SJCRH30 (cell line): ENCODE results near the gene HAO2. TPM values are rescaled to one million over a fixed set of nuclear protein-coding genes. Genes with fewer than 3 reads are reported as not detected.
"Not testable (repeated sequence)": the region's sequence is repeated elsewhere in the genome, so short reads cannot be mapped to it uniquely, and the experiment has no call there.

Experiments
- DNase-seq, 2 experiments: peaks; one replicate each; pipeline ENCODE4 v3.0.0-alpha.2; 2015 to 2020
- H3K27ac ChIP-seq: fragments of 250-450 bp; sonication (Bioruptor Pico); 2 replicates; pipeline ENCODE4 v1.5.1; 2020; ENCODE audit warnings: mild to moderate bottlenecking, moderate library complexity
- H3K27me3 ChIP-seq: fragments of 250-450 bp; sonication (Bioruptor Pico); 2 replicates; pipeline ENCODE4 v1.5.1; 2020; ENCODE audit warnings: mild to moderate bottlenecking, moderate library complexity
- H3K36me3 ChIP-seq: fragments of 250-450 bp; sonication (Bioruptor Pico); 2 replicates; pipeline ENCODE4 v1.5.1; 2020; ENCODE audit warnings: mild to moderate bottlenecking, moderate library complexity
- H3K4me1 ChIP-seq: fragments of 250-450 bp; sonication (Bioruptor Pico); 2 replicates; pipeline ENCODE4 v1.5.1; 2020; ENCODE audit warnings: mild to moderate bottlenecking, moderate library complexity
- H3K4me3 ChIP-seq: fragments of 250-450 bp; sonication (Bioruptor Pico); 2 replicates; pipeline ENCODE4 v1.5.1; 2020; ENCODE audit warnings: mild to moderate bottlenecking, moderate library complexity
- H3K9me3 ChIP-seq: fragments of 250-450 bp; sonication (Bioruptor Pico); replicated peaks from 2 replicates; pipeline ENCODE4 v1.5.1; 2020; ENCODE audit warnings: mild to moderate bottlenecking, moderate library complexity
- total RNA-seq: library from RNA; depleted of rRNA; stranded (reverse); fragments of >200 nt; shearing (Covaris generic); gene quantifications from 2 replicates; pipeline ENCODE4 v1.2.3, GENCODE V29; 2014

The HAO2 gene
- total RNA-seq, 1 experiment from 2014 or later, result not detected

DNA sequence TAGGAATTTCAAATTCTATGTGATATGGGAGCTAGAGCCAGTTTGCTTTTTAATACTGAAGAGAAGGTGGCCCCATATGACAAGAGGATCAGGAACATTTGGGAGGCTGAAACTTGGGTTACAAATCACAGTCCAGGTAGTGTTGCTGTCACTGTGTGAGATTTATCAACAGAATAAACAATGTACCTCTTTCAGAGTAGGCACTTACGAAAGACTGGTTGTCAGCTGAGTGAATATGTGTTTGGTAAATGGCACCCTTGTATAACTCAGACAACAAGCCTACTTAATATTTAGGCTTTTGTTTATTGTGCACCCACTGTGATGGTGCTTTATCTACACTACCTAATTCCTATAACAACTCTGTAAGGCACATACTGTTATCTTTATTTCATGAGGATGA is 7.4 kb upstream of the HAO2 start:
- H3K36me3 ChIP-seq, result no peaks in the 10 kb centered on the region
- H3K27ac ChIP-seq, result no peak overlapping the region
- no peaks in the 10 kb centered on the region; the same call in 1 of the 2 replicates for H3K9me3 ChIP-seq
- no peaks in the 10 kb centered on the region for H3K27me3 ChIP-seq
- H3K4me3 ChIP-seq, result no peak overlapping the region
- H3K4me1 ChIP-seq, result no peaks in the 10 kb centered on the region
- no peak for DNase-seq

DNA sequence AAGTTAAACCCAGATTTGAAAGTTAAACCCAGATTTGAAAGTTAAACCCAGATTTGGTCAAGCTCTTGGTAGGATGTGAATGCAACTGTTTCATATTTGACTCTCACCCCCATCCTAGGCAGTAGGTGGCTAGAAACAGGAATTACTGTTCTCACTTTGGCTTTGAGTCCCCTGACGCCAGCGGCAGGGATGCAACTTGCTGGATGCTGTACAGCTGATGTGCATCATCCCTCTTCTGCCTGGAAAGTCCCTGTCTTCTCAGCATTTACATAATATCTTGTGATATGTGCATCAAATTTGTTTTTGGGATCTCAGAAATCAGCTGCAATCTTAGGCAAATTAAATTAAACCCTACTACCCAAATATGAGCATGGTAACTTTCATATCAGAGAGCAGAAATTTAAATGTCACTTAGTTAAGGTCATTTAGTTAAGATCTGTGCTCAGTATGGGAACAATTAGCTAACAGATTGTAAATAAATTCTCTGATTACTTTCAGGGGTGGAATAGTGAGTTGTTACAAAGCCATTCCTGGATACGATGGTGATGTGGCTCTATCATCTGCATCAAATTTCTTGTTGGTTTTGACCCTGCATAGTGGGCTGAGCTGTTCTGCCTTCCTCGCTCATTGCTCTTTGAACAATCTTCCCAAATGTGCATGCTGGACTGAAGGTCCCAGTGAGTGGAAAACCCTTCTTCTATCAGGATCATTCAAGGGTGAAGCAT is 6.8 kb upstream of the HAO2 start:
- Histone ChIP-seq H3K9me3 (no peaks in the 10 kb centered on the region), H3K4me1 (no peaks in the 10 kb centered on the region), H3K27ac (no peak overlapping the region), H3K36me3 (no peaks in the 10 kb centered on the region), H3K27me3 (no peaks in the 10 kb centered on the region), H3K4me3 (no peak overlapping the region)
- DNase-seq, result no peak

DNA sequence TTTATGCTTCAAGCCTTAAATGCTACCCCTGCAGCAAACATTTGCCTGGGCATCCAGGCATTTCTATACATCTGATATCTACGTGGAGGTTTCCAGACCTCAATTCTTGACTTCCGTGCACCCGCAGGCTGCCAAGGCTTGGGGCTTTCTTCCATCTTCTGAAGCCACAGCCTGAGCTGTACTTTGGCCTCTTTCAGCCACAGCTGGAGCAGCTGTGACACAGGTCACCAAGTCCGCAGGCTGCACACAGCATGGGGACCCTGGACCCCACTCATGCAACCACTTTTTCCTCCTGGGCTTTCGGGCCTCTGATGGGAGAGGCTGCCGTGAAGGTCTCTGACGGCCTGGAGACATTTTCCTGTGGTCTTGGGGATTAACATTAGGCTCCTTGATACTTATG is 5.4 kb upstream of the HAO2 start:
- no peaks in the 10 kb centered on the region for H3K4me1 ChIP-seq
- H3K9me3 ChIP-seq, result no peaks in the 10 kb centered on the region
- H3K36me3 ChIP-seq, result no peaks in the 10 kb centered on the region
- no peak for DNase-seq
- H3K4me3 ChIP-seq, result no peak overlapping the region
- H3K27me3 ChIP-seq, result no peaks in the 10 kb centered on the region
- H3K27ac ChIP-seq, result no peak overlapping the region

GRCh38 chr1:119364640-119365039 is 3.9 kb upstream of the HAO2 start:
- no peaks in the 10 kb centered on the region for H3K36me3 ChIP-seq
- no peaks in the 10 kb centered on the region for H3K27me3 ChIP-seq
- H3K4me3 ChIP-seq, result no peak overlapping the region
- no peaks in the 10 kb centered on the region for H3K9me3 ChIP-seq
- DNase-seq, result no peak
- no peaks in the 10 kb centered on the region for H3K4me1 ChIP-seq
- no peak overlapping the region for H3K27ac ChIP-seq

DNA sequence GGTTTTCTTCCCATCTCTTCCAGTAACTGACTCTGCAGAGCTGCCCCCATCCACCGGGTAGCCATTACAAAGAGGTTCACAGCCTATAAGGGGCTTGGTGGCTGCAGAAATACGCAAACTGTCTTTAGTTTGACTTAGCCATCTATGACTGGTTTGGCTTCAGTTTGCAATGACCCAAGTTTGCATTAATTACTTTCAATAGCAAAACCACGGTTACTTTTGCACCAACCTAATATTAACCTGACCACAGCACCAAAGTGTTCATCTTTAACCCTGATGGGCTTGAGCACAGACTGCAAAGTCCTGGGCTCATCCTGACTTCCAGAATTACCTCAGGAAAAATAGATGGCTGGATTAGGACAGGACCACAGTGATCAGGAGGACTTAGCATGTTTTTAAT is 2.2 kb upstream of the HAO2 start:
- no peaks in the 10 kb centered on the region for H3K9me3 ChIP-seq
- no peak overlapping the region for H3K27ac ChIP-seq
- no peaks in the 10 kb centered on the region for H3K27me3 ChIP-seq
- no peaks in the 10 kb centered on the region for H3K36me3 ChIP-seq
- H3K4me1 ChIP-seq, result peaks cover 1% of the 10 kb centered on the region; the same call in 1 of the 2 replicates
- DNase-seq, result no peak
- H3K4me3 ChIP-seq, result no peak overlapping the region

- Histone ChIP-seq H3K27ac (no peak overlapping the region), H3K9me3 (no peaks in the 10 kb centered on the region)
- DNase-seq, result peak; percentile 29 to 78
Measured at GRCh38 chr1:119367432-119368124, 1.0 kb upstream of the HAO2 start.

DNA sequence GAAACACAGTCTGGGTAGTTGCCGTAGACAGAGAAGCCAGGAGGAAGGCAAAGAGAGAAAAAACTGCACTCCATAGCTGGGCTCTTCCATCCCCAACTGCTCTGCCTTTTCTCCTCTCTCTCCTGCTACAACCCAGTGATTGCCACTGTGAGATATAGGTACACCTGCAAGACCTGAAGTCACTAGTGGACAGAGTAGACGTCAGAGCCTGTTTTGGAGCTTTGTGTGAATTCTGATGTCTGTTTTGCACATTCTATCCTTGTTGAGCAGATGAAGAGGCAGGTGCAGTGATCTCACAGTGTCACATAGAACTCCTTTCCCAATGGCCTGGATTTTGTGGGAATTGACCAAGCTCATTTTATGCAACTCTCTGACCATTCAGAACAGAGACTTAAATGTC is 2.2 kb downstream of the HAO2 start:
- H3K4me3 ChIP-seq, result no peak overlapping the region
- no peak for DNase-seq
- H3K27me3 ChIP-seq, result no peaks in the 10 kb centered on the region
- peaks cover 32% of the 10 kb centered on the region for H3K4me1 ChIP-seq
- H3K9me3 ChIP-seq, result no peaks in the 10 kb centered on the region
- H3K36me3 ChIP-seq, result no peaks in the 10 kb centered on the region
- H3K27ac ChIP-seq, result no peak overlapping the region

More at GRCh38 chr1:119367432-119368124, 1.0 kb upstream of the HAO2 start:
- Histone ChIP-seq H3K36me3 (no peaks in the 10 kb centered on the region), H3K4me1 (peaks cover 11% of the 10 kb centered on the region), H3K4me3 (no peak overlapping the region), H3K27me3 (no peaks in the 10 kb centered on the region)

DNA sequence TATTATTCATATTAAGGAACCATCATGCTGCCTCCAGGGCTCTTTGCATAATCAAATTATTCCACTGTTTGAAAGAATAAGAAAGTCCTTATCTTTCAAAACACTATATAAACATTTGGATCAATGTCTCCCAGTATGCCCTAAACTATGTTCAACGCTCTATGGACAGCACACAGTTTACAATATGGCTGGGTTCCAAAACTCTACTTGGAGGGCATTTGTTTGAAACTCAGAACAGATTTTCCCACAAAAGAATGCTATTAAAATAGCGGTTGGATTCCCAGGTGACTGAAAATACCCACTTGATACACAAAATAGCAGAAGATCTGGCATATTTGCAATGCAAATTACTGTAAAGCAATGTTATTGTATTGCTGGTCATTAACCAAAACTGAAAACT is 3.2 kb downstream of the HAO2 start:
- no peaks in the 10 kb centered on the region for H3K9me3 ChIP-seq
- peaks cover 32% of the 10 kb centered on the region for H3K4me1 ChIP-seq
- peak overlapping the region; percentile 62 for H3K27ac ChIP-seq
- no peaks in the 10 kb centered on the region for H3K27me3 ChIP-seq
- no peak overlapping the region for H3K4me3 ChIP-seq
- H3K36me3 ChIP-seq, result no peaks in the 10 kb centered on the region
- DNase-seq, result peak; percentile 34 to 66

DNA sequence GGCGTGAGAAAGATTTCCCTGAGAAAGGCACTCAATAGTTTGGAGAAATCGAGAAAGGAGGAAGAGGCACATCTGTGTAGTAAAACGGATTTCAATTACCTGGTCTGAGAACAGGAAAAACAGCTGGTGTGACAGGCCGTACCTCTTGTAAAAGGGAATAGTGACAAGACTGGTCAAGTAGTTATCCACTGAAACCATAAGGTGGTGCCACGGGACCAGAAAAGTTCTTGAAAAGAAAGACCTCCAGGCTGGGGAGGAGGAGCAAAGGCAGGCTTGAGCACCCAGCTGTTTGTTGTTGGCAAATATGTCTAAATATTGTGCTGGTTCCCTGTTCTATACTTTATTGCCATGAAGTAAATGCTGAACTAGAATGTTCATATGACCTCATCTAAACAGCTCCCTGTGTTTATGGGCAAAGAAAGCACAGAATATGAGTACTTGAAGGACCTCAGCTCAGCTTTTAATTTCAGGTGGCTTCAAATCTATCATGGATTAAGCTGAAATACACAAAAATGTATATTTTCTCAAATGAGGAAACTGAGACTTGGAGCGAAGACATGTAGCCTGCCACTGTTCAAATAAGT is 4.0 kb downstream of the HAO2 start:
- Histone ChIP-seq H3K4me3 (0 out of 2 replicates have a peak overlapping the region, but pooled peaks have one; percentile 2), H3K27me3 (no peaks in the 10 kb centered on the region), H3K9me3 (no peaks in the 10 kb centered on the region), H3K27ac (peak overlapping the region; percentile 62), H3K36me3 (no peaks in the 10 kb centered on the region), H3K4me1 (peaks cover 32% of the 10 kb centered on the region)
- peak; percentile 82 to 88 for DNase-seq

DNA sequence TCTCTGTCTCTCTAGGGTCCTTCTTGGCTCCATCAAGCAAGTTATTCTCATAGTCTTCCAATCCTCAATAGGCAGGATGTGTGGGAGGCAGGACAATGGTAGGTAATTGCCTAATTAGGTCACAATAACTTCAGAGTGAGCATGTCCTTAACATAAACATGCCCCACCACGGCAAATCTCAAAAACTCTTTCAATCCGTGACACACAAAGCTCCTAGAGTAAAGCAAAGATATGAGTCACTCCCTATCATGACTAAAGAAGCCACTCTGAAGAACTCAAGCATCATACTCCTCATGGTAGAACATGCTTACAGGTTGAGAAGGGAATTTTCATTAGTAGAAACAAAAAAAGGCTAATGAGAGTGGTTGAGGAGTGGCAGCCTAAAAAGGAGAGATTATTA is 4.9 kb downstream of the HAO2 start:
- peak; percentile 22 to 49 for DNase-seq
- Histone ChIP-seq H3K4me1 (peaks cover 32% of the 10 kb centered on the region), H3K27ac (peak overlapping the region; percentile 62; the same call in 1 of the 2 replicates), H3K27me3 (no peaks in the 10 kb centered on the region), H3K4me3 (no peak overlapping the region), H3K36me3 (no peaks in the 10 kb centered on the region), H3K9me3 (no peaks in the 10 kb centered on the region)

DNA sequence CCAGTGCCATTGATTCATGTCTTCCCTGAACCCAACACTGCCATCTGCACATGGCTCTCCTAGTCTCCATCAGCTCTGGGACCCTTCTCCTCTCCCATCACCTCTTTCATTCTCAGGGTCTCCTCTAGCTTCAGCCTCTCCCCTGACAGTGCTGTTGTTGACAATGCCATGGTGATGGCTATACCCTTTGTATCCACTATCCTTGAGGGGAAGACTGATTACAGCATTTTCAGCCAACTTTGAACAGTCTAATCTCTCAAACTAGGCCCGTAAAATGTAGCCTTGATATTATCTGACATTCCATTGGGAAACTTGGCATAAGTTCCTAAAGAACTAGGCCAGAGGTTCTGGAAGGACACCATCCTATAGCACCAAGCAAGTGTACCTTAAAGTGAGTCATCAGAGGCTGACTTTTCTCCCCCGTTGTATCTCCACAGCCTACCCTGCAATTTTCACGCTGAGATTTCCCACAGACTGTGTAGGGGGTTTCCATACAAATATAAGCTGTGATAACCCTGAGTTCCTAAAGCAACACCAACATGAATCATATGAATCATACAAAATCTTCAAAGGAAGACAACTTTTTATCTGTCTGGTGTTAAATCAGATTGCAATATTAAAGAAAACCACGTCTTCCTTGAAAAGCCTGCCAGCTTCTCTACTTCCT is 5.8 kb downstream of the HAO2 start:
- no peak overlapping the region; the same call in 1 of the 2 replicates for H3K27ac ChIP-seq
- H3K36me3 ChIP-seq, result no peaks in the 10 kb centered on the region
- no peak overlapping the region for H3K4me3 ChIP-seq
- no peak for DNase-seq
- no peaks in the 10 kb centered on the region for H3K27me3 ChIP-seq
- H3K4me1 ChIP-seq, result peaks cover 32% of the 10 kb centered on the region
- no peaks in the 10 kb centered on the region for H3K9me3 ChIP-seq

- Histone ChIP-seq H3K9me3 (no peaks in the 10 kb centered on the region), H3K4me1 (peaks cover 32% of the 10 kb centered on the region), H3K27me3 (no peaks in the 10 kb centered on the region), H3K4me3 (no peak overlapping the region), H3K36me3 (no peaks in the 10 kb centered on the region), H3K27ac (no peak overlapping the region)
- DNase-seq, result no peak
Measured at GRCh38 chr1:119375366-119375765, 6.8 kb downstream of the HAO2 start.

DNA sequence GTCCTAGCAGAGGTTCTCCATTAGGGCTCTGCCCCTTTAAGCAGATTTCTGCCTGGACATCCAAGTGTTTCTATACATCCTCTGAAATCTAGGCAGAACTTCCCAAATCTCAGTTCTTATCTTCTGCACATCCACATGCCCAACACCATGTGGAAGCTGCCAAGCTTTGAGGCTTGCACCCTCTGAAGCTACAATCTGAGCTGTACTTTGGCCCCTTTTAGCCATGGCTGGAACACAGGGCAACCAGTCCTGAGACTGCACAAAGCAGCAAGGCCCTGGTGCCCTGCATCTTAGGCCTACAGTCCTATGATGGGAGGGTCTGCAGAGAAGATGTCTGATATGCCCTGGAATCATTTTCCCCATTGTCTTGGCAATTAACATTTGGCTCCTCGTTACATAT is 8.0 kb downstream of the HAO2 start:
- Histone ChIP-seq H3K36me3 (no peaks in the 10 kb centered on the region), H3K9me3 (no peaks in the 10 kb centered on the region), H3K4me3 (no peak overlapping the region), H3K27me3 (no peaks in the 10 kb centered on the region), H3K4me1 (peaks cover 29% of the 10 kb centered on the region), H3K27ac (no peak overlapping the region)
- DNase-seq, result no peak

DNA sequence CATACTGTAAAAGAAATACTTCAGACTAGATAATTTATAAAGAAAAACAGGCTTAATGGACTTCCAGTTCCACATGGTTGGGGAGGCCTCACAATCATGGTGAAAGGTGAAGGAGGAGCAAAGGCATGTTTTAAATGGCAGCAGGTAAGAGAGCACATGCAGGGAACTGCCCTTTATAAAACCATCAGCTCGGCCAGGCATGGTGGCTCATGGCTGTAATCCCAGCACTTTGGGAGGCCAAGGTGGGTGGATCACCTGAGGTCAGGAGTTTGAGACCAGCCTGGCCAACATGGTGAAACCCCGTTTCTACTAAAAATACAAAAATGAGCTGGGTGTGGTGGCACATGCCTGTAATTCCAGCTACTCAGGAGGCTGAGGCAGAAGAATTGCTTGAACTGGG is 9.0 kb downstream of the HAO2 start:
- H3K36me3 ChIP-seq, DNase-seq, H3K27me3 ChIP-seq, H3K9me3 ChIP-seq, H3K4me3 ChIP-seq, H3K27ac ChIP-seq: not testable (repeated sequence)
- H3K4me1 ChIP-seq, result peaks cover 21% of the 10 kb centered on the region

- H3K36me3 ChIP-seq, result no peaks in the 10 kb centered on the region
- no peaks in the 10 kb centered on the region for H3K27me3 ChIP-seq
- no peak overlapping the region for H3K4me3 ChIP-seq
- H3K4me1 ChIP-seq, result peaks cover 6% of the 10 kb centered on the region
- H3K27ac ChIP-seq, result no peak overlapping the region
- DNase-seq, result no peak
- H3K9me3 ChIP-seq, result no peaks in the 10 kb centered on the region
Measured at GRCh38 chr1:119379117-119379516, 10.5 kb downstream of the HAO2 start.
